ENCODE measurements around the gene AGTPBP1. TPM values are rescaled to one million over a fixed set of nuclear protein-coding genes. Genes with fewer than 3 reads are reported as not detected.

The AGTPBP1 gene
- total and polyA plus RNA-seq, 2 experiments from 2014 or later = 31.4 to 58.0 TPM

GRCh38 chr9:85745203-85745602, 3.4 kb upstream of the AGTPBP1 start (continued):
- TF ChIP-seq ZNF462 (CRISPR knock-in tag; IDR thresholded peaks at IDR 0.05) (no peak), ZNF331 (CRISPR knock-in tag; IDR thresholded peaks at IDR 0.05; ENCODE audit: low read depth) (no peak), CREB1 (CRISPR knock-in tag; IDR thresholded peaks at IDR 0.05; ENCODE audit: low read depth) (no peak)

GRCh38 chr9:85744480-85744879, 2.7 kb upstream of the AGTPBP1 start:
- H2AFZ ChIP-seq = peak overlapping the region; percentile 82
- no peak for TF ChIP-seq STAT1 (IDR thresholded peaks at IDR 0.05; ENCODE audit: unreplicated experiment)
- no peak for TF ChIP-seq EZH2 (IDR thresholded peaks at IDR 0.05; ENCODE audit: low read depth, unreplicated experiment)
- no peak for TF ChIP-seq ZNF331 (CRISPR knock-in tag; IDR thresholded peaks at IDR 0.05; ENCODE audit: low read depth)
- TF ChIP-seq ETS1 (IDR thresholded peaks at IDR 0.05) = no peak
- TF ChIP-seq EZH2phosphoT487 (IDR thresholded peaks at IDR 0.05; ENCODE audit: unreplicated experiment) = no peak
- TF ChIP-seq CREB1 (CRISPR knock-in tag; IDR thresholded peaks at IDR 0.05; ENCODE audit: low read depth) = no peak
- no peak for TF ChIP-seq ZNF114 (CRISPR knock-in tag; IDR thresholded peaks at IDR 0.05)
- no peak for TF ChIP-seq ZNF462 (CRISPR knock-in tag; IDR thresholded peaks at IDR 0.05)
- no peak for TF ChIP-seq NANOG (IDR thresholded peaks at IDR 0.05; ENCODE audit: borderline replicate concordance)

More at GRCh38 chr9:85744480-85744879, 2.7 kb upstream of the AGTPBP1 start:
- H3K27me3 ChIP-seq (ENCODE audit: insufficient read depth) = no peaks in the 10 kb centered on the region
- H3F3A ChIP-seq (replicated peaks; ENCODE audit: low read depth) = peaks cover 10% of the 10 kb centered on the region; the same call in 1 of the 2 replicates
- Mint-ChIP-seq H3K36me3 (ENCODE audit: low read depth) (no peaks in the 10 kb centered on the region; the same call in 2 of the 3 replicates), H3K9me3 (no peaks in the 10 kb centered on the region), H3K27me3 (ENCODE audit: insufficient read depth, low read depth, poor library complexity) (no peaks in the 10 kb centered on the region), H3K27ac (no peak overlapping the region), H3K4me3 (no peak overlapping the region), H3K4me1 (peaks cover 26% of the 10 kb centered on the region)
- peaks cover 9% of the 10 kb centered on the region; the same call in 1 of the 2 replicates for H4K20me1 ChIP-seq (replicated peaks; ENCODE audit: insufficient read depth)
- ATAC-seq (no peak), DNase-seq (ENCODE audit: low spot score) (peak; percentile 6)
- no peaks in the 10 kb centered on the region for H3K9me2 ChIP-seq (ENCODE audit: insufficient read depth)
- peaks cover 27% of the 10 kb centered on the region for H3K4me1 ChIP-seq (ENCODE audit: insufficient read depth)
- 0 out of 2 replicates have a peak overlapping the region, but pooled peaks have one; percentile 70 for H3K4me3 ChIP-seq
- H3K79me2 ChIP-seq (replicated peaks; ENCODE audit: insufficient read depth) = peaks cover 16% of the 10 kb centered on the region
- H3K4me2 ChIP-seq = peak overlapping the region; percentile 76
- H3K36me3 ChIP-seq (ENCODE audit: insufficient read depth) = no peaks in the 10 kb centered on the region
- H3K27ac ChIP-seq (ENCODE audit: low read depth) = no peak overlapping the region
